SU-DHL-6 (cell line): ENCODE data around the gene TXNRD3.

ENCODE experiments used
- H2AFZ ChIP-seq: fragments of 200-600 bp; sonication (generic); 2 replicates; pipeline ENCODE4 v1.6.1; 2014; ENCODE audit warnings: low read depth, mild to moderate bottlenecking, moderate library complexity, mixed read lengths, antibody characterized with exemption, low read length; ENCODE audit not compliant: severe bottlenecking
- H3F3A ChIP-seq: fragments of 200-600 bp; shearing (Covaris generic); 2 replicates; pipeline ENCODE4 v1.6.0; 2016; ENCODE audit warnings: antibody characterized with exemption, mild to moderate bottlenecking; ENCODE audit not compliant: insufficient read depth
- H3K27ac ChIP-seq: fragments of 200-600 bp; sonication (generic); 2 replicates; pipeline ENCODE4 v1.5.1; 2016; ENCODE audit warnings: low read depth, mild to moderate bottlenecking, low read length, moderate library complexity, mixed read lengths
- H3K27me3 ChIP-seq: fragments of 200-600 bp; sonication (generic), shearing (Covaris generic); 2 replicates; pipeline ENCODE4 v1.6.0; 2014; ENCODE audit warnings: mild to moderate bottlenecking, low read length
- H3K36me3 ChIP-seq: fragments of 200-600 bp; sonication (generic); 2 replicates; pipeline ENCODE4 v1.6.1; 2014; ENCODE audit warnings: mild to moderate bottlenecking, low read length, mixed read lengths
- H3K4me2 ChIP-seq: fragments of 300-600, 200-600 bp; shearing (Covaris generic), sonication (generic); 2 replicates; pipeline ENCODE4 v1.6.0; 2014; ENCODE audit warnings: low read length, low read depth, mild to moderate bottlenecking; ENCODE audit not compliant: poor library complexity, severe bottlenecking
- H3K4me3 ChIP-seq: fragments of 200-600 bp; sonication (generic); 2 replicates; pipeline ENCODE4 v1.5.1; 2014; ENCODE audit warnings: antibody characterized with exemption, low read length, mild to moderate bottlenecking, mixed read lengths; ENCODE audit not compliant: insufficient read depth, poor library complexity, severe bottlenecking
- H3K79me2 ChIP-seq: fragments of 200-600 bp; sonication (generic); 2 replicates; pipeline ENCODE4 v1.6.1; 2014; ENCODE audit warnings: mild to moderate bottlenecking, low read length, moderate library complexity; ENCODE audit not compliant: insufficient read depth
- H3K9ac ChIP-seq: fragments of 200-600 bp; sonication (generic); 2 replicates; pipeline ENCODE4 v1.7.0; 2014; ENCODE audit warnings: mild to moderate bottlenecking, low read length
- H3K9me2 ChIP-seq: fragments of 200-600 bp; sonication (generic); replicated peaks from 2 replicates; pipeline ENCODE4 v1.6.1; 2014; ENCODE audit warnings: low read length; ENCODE audit not compliant: insufficient read depth
- H3K9me3 ChIP-seq: fragments of 200-600 bp; sonication (generic); 2 replicates; pipeline ENCODE4 v1.6.1; 2014; ENCODE audit warnings: low read length, mixed read lengths; ENCODE audit not compliant: insufficient read depth
- H4K20me1 ChIP-seq: fragments of 200-600 bp; sonication (generic); 2 replicates; pipeline ENCODE4 v1.6.1; 2014; ENCODE audit warnings: low read depth, mild to moderate bottlenecking, antibody characterized with exemption, low read length, moderate library complexity, mixed read lengths
- EZH2phosphoT487 ChIP-seq: fragments of 200-600 bp; sonication (generic), shearing (Covaris generic); conservative IDR thresholded peaks from 2 replicates; pipeline ENCODE4 v1.6.1; 2018; ENCODE audit warnings: mild to moderate bottlenecking, antibody characterized with exemption, low read length, moderate library complexity, mixed read lengths
- TF ChIP-seq, protein P1 (sequence below): fragments of 200-600 bp; sonication (generic); IDR thresholded peaks from one replicate; pipeline ENCODE4 v1.5.1; 2017; ENCODE audit warnings: antibody characterized with exemption, mild to moderate bottlenecking, low read length, moderate library complexity; ENCODE audit not compliant: insufficient read depth, poor library complexity, severe bottlenecking

Gene TXNRD3

GRCh38 chr3:126607214-126607908, 47.6 kb downstream of the TXNRD3 start:
- no peak overlapping the region for H3K9ac ChIP-seq
- H3K36me3 ChIP-seq, result no peaks in the 10 kb centered on the region
- H3K27ac ChIP-seq, result no peak overlapping the region
- no peaks in the 10 kb centered on the region for H4K20me1 ChIP-seq
- no peak overlapping the region for H3K4me3 ChIP-seq
- H3K4me2 ChIP-seq, result no peak overlapping the region
- no peaks in the 10 kb centered on the region for H3K27me3 ChIP-seq
- H3K79me2 ChIP-seq, result no peaks in the 10 kb centered on the region
- H3K9me2 ChIP-seq, result no peaks in the 10 kb centered on the region
- TF ChIP-seq, protein P1, sequence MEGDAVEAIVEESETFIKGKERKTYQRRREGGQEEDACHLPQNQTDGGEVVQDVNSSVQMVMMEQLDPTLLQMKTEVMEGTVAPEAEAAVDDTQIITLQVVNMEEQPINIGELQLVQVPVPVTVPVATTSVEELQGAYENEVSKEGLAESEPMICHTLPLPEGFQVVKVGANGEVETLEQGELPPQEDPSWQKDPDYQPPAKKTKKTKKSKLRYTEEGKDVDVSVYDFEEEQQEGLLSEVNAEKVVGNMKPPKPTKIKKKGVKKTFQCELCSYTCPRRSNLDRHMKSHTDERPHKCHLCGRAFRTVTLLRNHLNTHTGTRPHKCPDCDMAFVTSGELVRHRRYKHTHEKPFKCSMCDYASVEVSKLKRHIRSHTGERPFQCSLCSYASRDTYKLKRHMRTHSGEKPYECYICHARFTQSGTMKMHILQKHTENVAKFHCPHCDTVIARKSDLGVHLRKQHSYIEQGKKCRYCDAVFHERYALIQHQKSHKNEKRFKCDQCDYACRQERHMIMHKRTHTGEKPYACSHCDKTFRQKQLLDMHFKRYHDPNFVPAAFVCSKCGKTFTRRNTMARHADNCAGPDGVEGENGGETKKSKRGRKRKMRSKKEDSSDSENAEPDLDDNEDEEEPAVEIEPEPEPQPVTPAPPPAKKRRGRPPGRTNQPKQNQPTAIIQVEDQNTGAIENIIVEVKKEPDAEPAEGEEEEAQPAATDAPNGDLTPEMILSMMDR, result no peak
- no peak for TF ChIP-seq EZH2phosphoT487
- H3K9me3 ChIP-seq, result no peaks in the 10 kb centered on the region
- H2AFZ ChIP-seq, result no peak overlapping the region
- H3F3A ChIP-seq, result no peaks in the 10 kb centered on the region

DNA sequence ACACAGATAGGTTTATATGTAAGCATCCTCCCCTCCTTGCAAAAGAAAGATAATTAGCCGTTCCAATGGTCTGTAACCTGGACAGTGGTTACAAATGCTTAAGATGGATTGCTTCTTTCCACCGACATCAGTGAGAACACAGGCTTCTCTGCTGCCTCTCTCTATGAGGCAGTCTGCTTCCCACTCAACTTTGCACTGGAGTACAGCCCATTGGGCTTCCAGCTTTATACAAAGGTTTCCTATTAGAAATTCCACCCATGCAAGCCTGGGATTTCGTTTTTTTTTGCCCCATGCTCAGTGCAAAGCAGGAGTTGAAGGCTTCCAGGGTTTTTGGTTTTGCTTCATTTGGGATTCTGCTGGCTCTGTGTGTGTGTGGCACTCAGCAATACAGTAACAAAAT, 48.9 kb downstream of the TXNRD3 start:
- Histone ChIP-seq H3K27me3 (no peaks in the 10 kb centered on the region), H4K20me1 (no peaks in the 10 kb centered on the region), H2AFZ (no peak overlapping the region), H3K4me3 (no peak overlapping the region), H3K4me2 (no peak overlapping the region), H3K9ac (no peak overlapping the region), H3K9me3 (no peaks in the 10 kb centered on the region), H3F3A (no peaks in the 10 kb centered on the region), H3K9me2 (no peaks in the 10 kb centered on the region), H3K27ac (no peak overlapping the region), H3K79me2 (no peaks in the 10 kb centered on the region), H3K36me3 (no peaks in the 10 kb centered on the region)
- TF ChIP-seq, protein P1, result no peak
- TF ChIP-seq EZH2phosphoT487, result no peak

DNA sequence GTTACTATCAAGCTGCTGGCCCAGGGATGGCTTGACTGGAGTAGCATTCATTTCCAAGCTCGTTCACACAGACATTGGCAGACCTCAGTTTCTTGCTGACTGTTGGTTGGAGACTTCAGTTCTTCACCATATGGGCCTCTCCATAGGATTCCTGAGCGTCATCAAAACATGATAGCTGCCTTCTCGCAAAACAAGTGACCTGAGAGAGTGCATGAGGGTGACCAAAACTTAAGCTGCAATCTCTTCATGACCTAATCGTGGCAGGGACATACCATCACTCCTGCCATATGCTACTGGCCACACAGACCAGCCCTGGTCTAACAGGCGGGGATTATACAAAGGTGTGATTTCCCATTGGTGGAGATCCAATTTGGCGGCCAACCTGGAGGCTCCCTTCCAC, 50.2 kb downstream of the TXNRD3 start:
- Histone ChIP-seq H3K36me3 (no peaks in the 10 kb centered on the region), H3K27ac (no peak overlapping the region), H3K9ac (no peak overlapping the region), H3F3A (no peaks in the 10 kb centered on the region), H3K9me3 (no peaks in the 10 kb centered on the region), H3K9me2 (no peaks in the 10 kb centered on the region), H3K27me3 (no peaks in the 10 kb centered on the region), H2AFZ (no peak overlapping the region), H3K79me2 (no peaks in the 10 kb centered on the region), H3K4me3 (no peak overlapping the region), H3K4me2 (no peak overlapping the region), H4K20me1 (no peaks in the 10 kb centered on the region)
- TF ChIP-seq, protein P1, result no peak
- TF ChIP-seq EZH2phosphoT487, result no peak
